ENCODE data around the gene CAMSAP2.

Gene CAMSAP2

GRCh38 chr1:200738327-200738948 is at the start of gene CAMSAP2:
TSS of gene CAMSAP2 (plus strand) at chr1:200738893. CDS start at chr1:200739828, 935 bp downstream.
- DNase-seq = peak; percentile 44

GRCh38 chr1:200692316-200692715 is 46.4 kb upstream of the CAMSAP2 start:
- no peak for DNase-seq

GRCh38 chr1:200693327-200693726 is 45.4 kb upstream of the CAMSAP2 start:
- no peak for DNase-seq

GRCh38 chr1:200694738-200695137 is 44.0 kb upstream of the CAMSAP2 start:
- DNase-seq = no peak

- DNase-seq = no peak
These were observed 38.8 kb upstream of the CAMSAP2 start for GRCh38 chr1:200699871-200700270.

GRCh38 chr1:200704986-200705500 is 33.6 kb upstream of the CAMSAP2 start:
- peak; percentile 10 for DNase-seq

- DNase-seq = no peak
These were observed 32.4 kb upstream of the CAMSAP2 start for GRCh38 chr1:200706111-200706814.

GRCh38 chr1:200707116-200707515 is 31.6 kb upstream of the CAMSAP2 start:
- no peak for DNase-seq

GRCh38 chr1:200708161-200708560 is 30.5 kb upstream of the CAMSAP2 start:
- no peak for DNase-seq

GRCh38 chr1:200708769-200709168 is 29.9 kb upstream of the CAMSAP2 start:
- DNase-seq = peak; percentile 9

- peak; percentile 13 for DNase-seq
These were observed 28.5 kb upstream of the CAMSAP2 start for GRCh38 chr1:200710166-200710565.

- DNase-seq = no peak
These were observed 24.0 kb upstream of the CAMSAP2 start for GRCh38 chr1:200714504-200715187.

- DNase-seq = no peak
These were observed 18.5 kb upstream of the CAMSAP2 start for GRCh38 chr1:200720199-200720598.

- DNase-seq = no peak
These were observed 14.6 kb upstream of the CAMSAP2 start for GRCh38 chr1:200724064-200724463.

GRCh38 chr1:200727257-200727656 is 11.4 kb upstream of the CAMSAP2 start:
- DNase-seq = no peak

GRCh38 chr1:200729863-200730262 is 8.8 kb upstream of the CAMSAP2 start:
- no peak for DNase-seq

- DNase-seq = no peak
These were observed 6.9 kb upstream of the CAMSAP2 start for GRCh38 chr1:200731654-200732332.

- DNase-seq = no peak
These were observed 6.3 kb upstream of the CAMSAP2 start for GRCh38 chr1:200732438-200732837.

- no peak for DNase-seq
These were observed 4.8 kb upstream of the CAMSAP2 start for GRCh38 chr1:200733907-200734306.

GRCh38 chr1:200737647-200738291 is 924 bp upstream of the CAMSAP2 start:
- DNase-seq = no peak

- no peak for DNase-seq
These were observed 407 bp downstream of the CAMSAP2 start for GRCh38 chr1:200738949-200739651.
